HCT116 (cell line): ENCODE data around the gene ETFDH. TPM values are rescaled to one million over a fixed set of nuclear protein-coding genes. Genes with fewer than 3 reads are reported as not detected.
"Not testable (repeated sequence)": the region's sequence is repeated elsewhere in the genome, so short reads cannot be mapped to it uniquely, and the experiment has no call there.

Source experiments
- ATAC-seq: fragments of 200-7000 bp; cut with Tn5 transposase; 2 replicates; pipeline ENCODE4 v1.9.1; 2020; ENCODE audit warnings: mild to moderate bottlenecking, moderate library complexity
- BruUV-seq: library from RNA; stranded (reverse); fragments of 400-500 nt; replicated peaks from 2 replicates; lab custom pipeline; 2021; lab: Mats Ljungman, UMichigan
- CTCF ChIA-PET: fragments of 300-600 bp; sonication (Branson Sonifier 250); formaldehyde crosslinking; loops from one replicate; lab custom pipeline; 2021; ENCODE audit warnings: antibody characterized with exemption; lab: Charles Lee
- POLR2A ChIA-PET: fragments of 300-600, 350-600 bp; sonication (Branson Sonifier 250); formaldehyde crosslinking; loops from one replicate; lab custom pipeline; 2021; ENCODE audit warnings: antibody characterized with exemption; lab: Charles Lee
- RAD21 ChIA-PET, 2 experiments: fragments of 300-600 bp; sonication (Branson Sonifier 250); formaldehyde crosslinking; loops; one replicate each; lab custom pipeline; 2023; ENCODE audit warnings: low total read pairs in 2 of 2; ENCODE audit not compliant: uncharacterized antibody in 2 of 2, unreplicated experiment in 2 of 2, low non-redundant PET in 1 of 2; lab: Charles Lee
- DNase-seq: peaks from one replicate; pipeline ENCODE4 v3.0.0-alpha.2; 2010; ENCODE audit warnings: low read depth, low spot score
- H2AFZ ChIP-seq: fragments of 200-600 bp; shearing (Covaris generic), sonication (generic); 2 replicates; pipeline ENCODE4 v1.6.1; 2017; ENCODE audit warnings: low read depth, mixed run types, mixed read lengths, antibody characterized with exemption, low read length; ENCODE audit not compliant: poor library complexity, severe bottlenecking
- H3K27ac ChIP-seq: 2 replicates; pipeline ENCODE4 v1.5.1; 2012; ENCODE audit warnings: low read depth, low read length
- H3K27me3 ChIP-seq: fragments of 200-600 bp; sonication (generic); 2 replicates; pipeline ENCODE4 v1.6.1; 2016; ENCODE audit warnings: mixed run types, low read length, mixed read lengths; ENCODE audit not compliant: insufficient read depth
- H3K36me3 ChIP-seq, 2 experiments: fragments of 200-500 bp in 1 of 2; fragments of 200-600 bp in 1 of 2; sonication (Bioruptor generic) in 1 of 2; sonication (generic) in 1 of 2; 2 replicates each; pipeline versions ENCODE4 v1.5.1 to v1.6.1; 2014 to 2016; ENCODE audit warnings: low read length in 2 of 2, inconsistent platforms in 1 of 2, mixed read lengths in 1 of 2, mixed run types in 1 of 2; ENCODE audit not compliant: insufficient read depth in 2 of 2, control insufficient read depth in 1 of 2
- H3K4me1 ChIP-seq, 2 experiments: fragments of 200-600 bp in 1 of 2; sonication (generic) in 1 of 2; 2 replicates each; pipeline versions ENCODE4 v1.5.1 to v1.6.1; 2012 to 2017; ENCODE audit warnings: low read length in 2 of 2, inconsistent platforms in 1 of 2, mild to moderate bottlenecking in 1 of 2, mixed read lengths in 1 of 2, mixed run types in 1 of 2, moderate library complexity in 1 of 2; ENCODE audit not compliant: insufficient read depth in 2 of 2, control insufficient read depth in 1 of 2
- H3K4me2 ChIP-seq: fragments of 200-600 bp; sonication (generic); 2 replicates; pipeline ENCODE4 v1.6.1; 2017; ENCODE audit warnings: mixed run types, low read length, mixed read lengths
- H3K4me3 ChIP-seq, 2 experiments: fragments of 200-600 bp in 1 of 2; sonication (generic) in 1 of 2; replicated peaks in 1 of 2; 2 replicates each; pipeline ENCODE4 v1.5.1; 2011 to 2016; ENCODE audit warnings: low read length in 2 of 2, control low read depth in 1 of 2, low read depth in 1 of 2, mild to moderate bottlenecking in 1 of 2, mixed read lengths in 1 of 2, mixed run types in 1 of 2
- H3K79me2 ChIP-seq: fragments of 200-600 bp; sonication (generic); 2 replicates; pipeline ENCODE4 v1.6.1; 2017; ENCODE audit warnings: mild to moderate bottlenecking, mixed run types, low read length, moderate library complexity, mixed read lengths; ENCODE audit not compliant: insufficient read depth
- H3K9ac ChIP-seq: fragments of 200-600 bp; sonication (generic); 2 replicates; pipeline ENCODE4 v1.6.1; 2016; ENCODE audit warnings: low read length, mixed read lengths
- H3K9me2 ChIP-seq: fragments of 200-600 bp; sonication (generic), shearing (Covaris generic); 2 replicates; pipeline ENCODE4 v1.6.1; 2017; ENCODE audit warnings: mixed run types, mild to moderate bottlenecking, moderate library complexity; ENCODE audit not compliant: insufficient read depth
- H3K9me3 ChIP-seq, 2 experiments: fragments of 200-500 bp in 1 of 2; fragments of 200-600 bp in 1 of 2; sonication (Bioruptor generic) in 1 of 2; sonication (generic) in 1 of 2; 2 replicates each; pipeline ENCODE4 v1.6.1; 2014 to 2017; ENCODE audit warnings: low read length in 2 of 2, mixed read lengths in 2 of 2, inconsistent platforms in 1 of 2, low read depth in 1 of 2, mild to moderate bottlenecking in 1 of 2, mixed run types in 1 of 2, moderate library complexity in 1 of 2; ENCODE audit not compliant: control insufficient read depth in 1 of 2, insufficient read depth in 1 of 2
- H4K20me1 ChIP-seq: fragments of 200-600 bp; sonication (generic), shearing (Covaris generic); 2 replicates; pipeline ENCODE4 v1.6.1; 2017; ENCODE audit warnings: mixed run types, mild to moderate bottlenecking, moderate library complexity; ENCODE audit not compliant: insufficient read depth
- ATF3 ChIP-seq: IDR thresholded peaks from 2 replicates; pipeline ENCODE4 v1.6.1; 2012
- CEBPB ChIP-seq: IDR thresholded peaks from 2 replicates; pipeline ENCODE4 v1.6.1; 2012; ENCODE audit warnings: low read depth
- ELF1 ChIP-seq: IDR thresholded peaks from 2 replicates; pipeline ENCODE4 v1.6.1; 2012; ENCODE audit warnings: low read depth, borderline replicate concordance
- EZH2 ChIP-seq: fragments of 200-600 bp; sonication (generic); IDR thresholded peaks from 2 replicates; pipeline ENCODE4 v1.6.1; 2017; ENCODE audit warnings: antibody characterized with exemption, mixed run types
- JUND ChIP-seq: IDR thresholded peaks from 2 replicates; pipeline ENCODE4 v1.6.1; 2012
- REST ChIP-seq: IDR thresholded peaks from 2 replicates; pipeline ENCODE4 v1.6.1; 2012; ENCODE audit warnings: low read depth
- SIN3A ChIP-seq: IDR thresholded peaks from 2 replicates; pipeline ENCODE4 v1.6.1; 2012; ENCODE audit warnings: low read depth
- SP1 ChIP-seq: IDR thresholded peaks from 2 replicates; pipeline ENCODE4 v1.6.1; 2012; ENCODE audit warnings: low read depth
- TCF7L2 ChIP-seq: IDR thresholded peaks from 2 replicates; pipeline ENCODE4 v1.7.0; 2011; ENCODE audit warnings: borderline replicate concordance, inconsistent platforms; ENCODE audit not compliant: insufficient read depth, insufficient read length; ENCODE audit errors: extremely low read depth
- YY1 ChIP-seq: IDR thresholded peaks from 2 replicates; pipeline ENCODE4 v1.6.1; 2011; ENCODE audit warnings: low read length, low read depth, moderate library complexity, mild to moderate bottlenecking; ENCODE audit not compliant: insufficient replicate concordance; ENCODE audit errors: extremely low read depth
- intact Hi-C: fragments of 100-400 bp; cut with micrococcal nuclease; formaldehyde crosslinking; loops from 2 replicates; pipeline ENCODE4 v1.10.0; 2022
- total RNA-seq: library from RNA; stranded (reverse); gene quantifications from one replicate; pipeline ENCODE4 v1.2.1, GENCODE V29; 2021; ENCODE audit not compliant: unreplicated experiment

The ETFDH gene
- total RNA-seq, 1 experiment from 2014 or later = 22.2 TPM

DNA sequence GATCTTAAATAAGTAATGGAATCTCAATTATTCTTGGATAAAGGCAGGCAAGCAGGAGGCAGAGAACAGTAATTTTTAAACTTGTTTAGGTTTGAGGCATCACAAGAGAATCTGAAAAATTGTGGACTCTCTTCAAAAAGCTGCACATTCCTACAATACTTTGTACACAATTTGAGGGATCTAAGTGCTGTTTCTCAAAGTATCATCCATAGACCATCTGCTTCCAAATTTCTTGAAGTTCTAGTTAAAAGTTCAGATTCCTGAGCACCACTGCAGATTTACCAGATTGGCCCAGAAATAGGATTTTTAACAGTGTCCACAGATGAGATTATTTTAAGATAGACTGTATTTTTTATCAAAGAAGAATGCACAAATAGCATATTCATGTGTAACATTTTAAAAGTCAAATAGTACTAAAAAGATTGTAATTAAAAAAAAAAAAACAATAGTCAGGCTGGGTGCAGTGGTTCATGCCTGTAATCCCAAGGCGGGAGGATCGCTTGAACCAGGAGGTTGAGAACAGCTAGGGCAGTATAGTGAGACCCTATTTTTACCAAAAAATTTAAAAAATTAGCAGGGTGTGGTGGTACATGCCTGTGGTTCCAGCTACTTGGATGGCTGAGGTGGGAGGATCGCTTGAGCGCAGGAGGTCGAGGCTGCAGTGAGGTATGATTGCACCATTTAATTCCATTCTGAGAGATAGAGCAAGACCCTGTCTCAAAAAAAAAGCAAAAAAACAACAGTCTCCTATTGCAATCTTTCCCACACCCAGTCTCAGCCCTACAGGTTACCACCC, 82.5 kb downstream of the ETFDH start:
- RAD21 ChIA-PET = no interaction called here
- POLR2A ChIA-PET = no interaction called here
- no peaks in the 10 kb centered on the region for H3K36me3 ChIP-seq
- no peaks in the 10 kb centered on the region for H3K4me1 ChIP-seq
- no peaks in the 10 kb centered on the region for H3K79me2 ChIP-seq
- CTCF ChIA-PET = no interaction called here
- no peak overlapping the region for H3K27ac ChIP-seq
- no peaks in the 10 kb centered on the region for H3K27me3 ChIP-seq
- H3K9me3 ChIP-seq = no peaks in the 10 kb centered on the region
- intact Hi-C loops = no loop called here
- ATAC-seq (no peak), DNase-seq (no peak)
- TF ChIP-seq JUND = no peak
- H3K4me3 ChIP-seq = no peak overlapping the region
- no peaks in the 10 kb centered on the region for H3K9me2 ChIP-seq
- no peak overlapping the region for H3K9ac ChIP-seq
- no TSS peak for BruUV-seq
- no peak overlapping the region for H2AFZ ChIP-seq
- H4K20me1 ChIP-seq = no peaks in the 10 kb centered on the region
- no peak overlapping the region for H3K4me2 ChIP-seq

DNA sequence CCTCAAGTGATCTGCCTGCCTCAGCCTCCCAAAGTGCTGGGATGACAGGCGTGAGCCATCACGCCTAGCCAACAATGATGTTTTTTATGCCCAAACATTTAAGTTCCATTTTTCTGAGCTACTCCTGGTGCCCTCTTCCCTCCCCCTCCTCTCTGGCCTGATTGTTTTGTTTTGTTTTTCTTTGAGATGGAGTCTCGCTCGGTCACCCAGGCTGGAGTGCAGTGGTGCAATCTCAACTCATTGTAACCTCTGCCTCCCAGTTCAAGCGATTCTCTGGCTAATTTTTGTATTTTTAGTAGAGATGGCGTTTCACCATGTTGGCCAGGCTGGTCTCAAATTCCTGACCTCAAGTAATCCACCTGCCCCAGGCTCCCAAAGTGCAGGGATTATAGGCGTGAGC, 83.7 kb downstream of the ETFDH start:
- ATAC-seq, POLR2A ChIA-PET, H3K79me2 ChIP-seq, intact Hi-C loops, H3K4me2 ChIP-seq, RAD21 ChIA-PET, CTCF ChIA-PET, H3K9me2 ChIP-seq, H3K27ac ChIP-seq, H2AFZ ChIP-seq, BruUV-seq, DNase-seq, H3K4me3 ChIP-seq, H3K36me3 ChIP-seq, H3K9ac ChIP-seq, H3K9me3 ChIP-seq, H3K4me1 ChIP-seq, H4K20me1 ChIP-seq, H3K27me3 ChIP-seq: not testable (repeated sequence)

- DNase-seq = no peak
- CTCF ChIA-PET = no interaction called here
- H3K36me3 ChIP-seq = no peaks in the 10 kb centered on the region
- no peaks in the 10 kb centered on the region for H3K9me3 ChIP-seq
- H3K4me3 ChIP-seq = no peak overlapping the region
- POLR2A ChIA-PET = no interaction called here
- no TSS peak for BruUV-seq
- no peak overlapping the region for H3K9ac ChIP-seq
- intact Hi-C loops = no loop called here
- H3K79me2 ChIP-seq = no peaks in the 10 kb centered on the region
- no peaks in the 10 kb centered on the region for H3K9me2 ChIP-seq
- H3K4me1 ChIP-seq = no peaks in the 10 kb centered on the region
- no peaks in the 10 kb centered on the region for H3K27me3 ChIP-seq
- no peak overlapping the region for H3K27ac ChIP-seq
- no peaks in the 10 kb centered on the region for H4K20me1 ChIP-seq
- RAD21 ChIA-PET = no interaction called here
- ATAC-seq = no peak
- TF ChIP-seq ATF3 (no peak), EZH2 (no peak), JUND (no peak), SP1 (no peak), REST (no peak), SIN3A (no peak), YY1 (no peak), ELF1 (no peak), TCF7L2 (no peak), CEBPB (no peak)
- TF ChIP-seq, all 23 proteins: peak for 0
- Histone ChIP-seq H3K4me2 (no peak overlapping the region), H2AFZ (no peak overlapping the region)
These were observed 84.5 kb downstream of the ETFDH start for GRCh38 chr4:158756588-158756987.
